Activated T-cell treated with anti-CD3 and anti-CD28 coated beads, Interleukin-2, amount 50 U/mL, for 4 hours (primary cell): ENCODE measurements around the gene PLXNB3. TPM values are rescaled to one million over a fixed set of nuclear protein-coding genes. Genes with fewer than 3 reads are reported as not detected.

ENCODE experiments used
- ATAC-seq, 2 donors: fragments of 200-7000 bp; cut with Tn5 transposase; one replicate each; pipeline ENCODE4 v1.10.0; 2021
- DNase-seq: peaks from one replicate; pipeline ENCODE4 v3.0.0-alpha.2; 2020
- H3K27me3 Mint-ChIP-seq: one replicate; pipeline ENCODE4 v1.8.0; 2021; ENCODE audit warnings: low read depth, mixed read lengths
- H3K36me3 Mint-ChIP-seq: one replicate; pipeline ENCODE4 v1.8.0; 2022; ENCODE audit warnings: mixed read lengths; ENCODE audit not compliant: insufficient read depth
- H3K4me1 Mint-ChIP-seq: one replicate; pipeline ENCODE4 v1.8.0; 2021; ENCODE audit warnings: low read depth, mixed read lengths
- H3K4me3 Mint-ChIP-seq: one replicate; pipeline ENCODE4 v1.8.0; 2021; ENCODE audit warnings: mild to moderate bottlenecking, moderate library complexity, mixed read lengths
- H3K9me3 Mint-ChIP-seq: one replicate; pipeline ENCODE4 v1.8.0; 2021; ENCODE audit warnings: mixed read lengths
- total RNA-seq, 3 donors: library from RNA; stranded (reverse); gene quantifications; one replicate each; pipeline ENCODE4 v1.2.1, GENCODE V29; 2021

Gene PLXNB3
- total RNA-seq, 3 donors from 2014 or later, result 0.40 to 0.66 (median 0.46) TPM

DNA sequence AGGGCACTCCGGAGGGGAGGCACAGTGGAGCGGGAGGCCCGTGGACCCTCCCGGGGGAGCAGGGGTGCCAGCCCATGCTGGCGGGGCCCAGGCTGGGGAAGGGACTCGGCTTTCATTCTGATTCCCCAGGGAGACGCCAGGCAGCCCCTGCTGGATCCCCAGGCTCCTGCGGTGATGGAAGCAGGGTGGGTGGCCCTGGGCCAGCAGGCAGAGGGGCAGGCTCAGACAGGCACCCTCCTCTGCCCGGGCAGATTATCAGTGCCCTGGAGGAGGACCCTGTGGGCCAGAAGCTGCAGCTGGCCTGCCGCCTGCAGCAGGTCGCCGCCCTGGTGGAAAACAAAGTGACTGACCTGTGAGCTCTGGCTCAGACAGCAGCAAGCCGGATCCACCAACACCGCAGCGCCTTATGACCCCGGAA, 14.6 kb downstream of the PLXNB3 start:
- Mint-ChIP-seq H3K4me1 (peaks cover 4% of the 10 kb centered on the region), H3K9me3 (no peaks in the 10 kb centered on the region), H3K27me3 (peaks cover 10% of the 10 kb centered on the region), H3K36me3 (no peaks in the 10 kb centered on the region), H3K4me3 (no peak overlapping the region)
- ATAC-seq, result no peak
- DNase-seq, result no peak

- ATAC-seq (no peak), DNase-seq (no peak)
- Mint-ChIP-seq H3K4me1 (peaks cover 4% of the 10 kb centered on the region), H3K36me3 (no peaks in the 10 kb centered on the region), H3K27me3 (peaks cover 10% of the 10 kb centered on the region), H3K4me3 (no peak overlapping the region), H3K9me3 (no peaks in the 10 kb centered on the region)
These were observed 16.0 kb downstream of the PLXNB3 start for GRCh38 chrX:153779891-153780677.

GRCh38 chrX:153780678-153781427, 16.8 kb downstream of the PLXNB3 start, which contains the start of gene SRPK3:
TSS of gene SRPK3 (plus strand) at chrX:153781041. CDS start at chrX:153781087, 46 bp downstream.
- no peak for DNase-seq
- Mint-ChIP-seq H3K36me3 (no peaks in the 10 kb centered on the region), H3K27me3 (peaks cover 10% of the 10 kb centered on the region), H3K4me3 (no peak within 1 kb of the TSS), H3K9me3 (no peaks in the 10 kb centered on the region), H3K4me1 (peaks cover 4% of the 10 kb centered on the region)
- no peak for ATAC-seq

- ATAC-seq (no peak), DNase-seq (no peak)
- H3K4me3 Mint-ChIP-seq, result no peak overlapping the region
These were observed 17.5 kb downstream of the PLXNB3 start for GRCh38 chrX:153781428-153782047.

GRCh38 chrX:153782313-153782712, 18.3 kb downstream of the PLXNB3 start:
- no peaks in the 10 kb centered on the region for H3K36me3 Mint-ChIP-seq
- H3K4me1 Mint-ChIP-seq, result peaks cover 4% of the 10 kb centered on the region
- DNase-seq (no peak), ATAC-seq (no peak)
- H3K4me3 Mint-ChIP-seq, result no peak overlapping the region
- H3K27me3 Mint-ChIP-seq, result peaks cover 10% of the 10 kb centered on the region
- no peaks in the 10 kb centered on the region for H3K9me3 Mint-ChIP-seq

More at GRCh38 chrX:153781428-153782047, 17.5 kb downstream of the PLXNB3 start:
- H3K9me3 Mint-ChIP-seq, result no peaks in the 10 kb centered on the region
- H3K4me1 Mint-ChIP-seq, result peaks cover 4% of the 10 kb centered on the region
- peaks cover 10% of the 10 kb centered on the region for H3K27me3 Mint-ChIP-seq
- H3K36me3 Mint-ChIP-seq, result no peaks in the 10 kb centered on the region

GRCh38 chrX:153782871-153783270, 18.8 kb downstream of the PLXNB3 start:
- no peak for ATAC-seq

GRCh38 chrX:153783378-153784013, 19.4 kb downstream of the PLXNB3 start:
- Mint-ChIP-seq H3K4me1 (peaks cover 4% of the 10 kb centered on the region), H3K36me3 (peaks cover 1% of the 10 kb centered on the region), H3K27me3 (peaks cover 8% of the 10 kb centered on the region), H3K4me3 (no peak overlapping the region), H3K9me3 (no peaks in the 10 kb centered on the region)
- DNase-seq (no peak), ATAC-seq (no peak)

More at GRCh38 chrX:153782871-153783270, 18.8 kb downstream of the PLXNB3 start:
- H3K27me3 Mint-ChIP-seq, result peaks cover 8% of the 10 kb centered on the region
- DNase-seq, result no peak
- peaks cover 1% of the 10 kb centered on the region for H3K36me3 Mint-ChIP-seq
- no peak overlapping the region for H3K4me3 Mint-ChIP-seq
- H3K9me3 Mint-ChIP-seq, result no peaks in the 10 kb centered on the region
- peaks cover 4% of the 10 kb centered on the region for H3K4me1 Mint-ChIP-seq

- H3K4me1 Mint-ChIP-seq, result peaks cover 4% of the 10 kb centered on the region
- H3K9me3 Mint-ChIP-seq, result no peaks in the 10 kb centered on the region
- peaks cover 1% of the 10 kb centered on the region for H3K36me3 Mint-ChIP-seq
- peaks cover 8% of the 10 kb centered on the region for H3K27me3 Mint-ChIP-seq
- no peak overlapping the region for H3K4me3 Mint-ChIP-seq
- no peak for DNase-seq
- ATAC-seq, result no peak
These were observed 20.4 kb downstream of the PLXNB3 start for GRCh38 chrX:153784325-153784967.

DNA sequence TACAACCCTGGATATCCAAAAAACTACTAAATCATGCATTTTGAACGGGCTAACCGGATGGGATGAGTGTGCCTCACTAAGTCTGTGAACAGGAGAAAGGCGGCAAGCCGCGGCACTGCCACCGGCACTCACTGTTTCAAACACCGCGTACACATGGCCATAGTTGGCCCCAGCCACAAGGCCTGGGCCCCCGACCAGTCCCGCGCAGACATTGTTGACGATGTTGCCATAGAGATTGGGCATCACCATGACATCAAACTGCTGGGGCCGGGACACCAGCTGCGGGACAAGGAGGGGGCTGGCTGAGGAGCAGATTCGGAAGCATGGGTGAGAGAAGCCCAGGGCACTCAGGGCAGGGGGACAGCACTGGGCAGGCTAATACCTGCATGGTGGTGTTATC, 22.6 kb downstream of the PLXNB3 start:
- H3K27me3 Mint-ChIP-seq, result no peaks in the 10 kb centered on the region
- H3K9me3 Mint-ChIP-seq, result no peaks in the 10 kb centered on the region
- DNase-seq (no peak), ATAC-seq (no peak)
- no peak overlapping the region for H3K4me3 Mint-ChIP-seq
- peaks cover 3% of the 10 kb centered on the region for H3K36me3 Mint-ChIP-seq
- no peaks in the 10 kb centered on the region for H3K4me1 Mint-ChIP-seq

GRCh38 chrX:153789654-153790053, 25.6 kb downstream of the PLXNB3 start:
- H3K4me3 Mint-ChIP-seq, result no peak overlapping the region

GRCh38 chrX:153791104-153791852, 27.2 kb downstream of the PLXNB3 start:
- ATAC-seq, result no peak
- no peaks in the 10 kb centered on the region for H3K27me3 Mint-ChIP-seq
- H3K9me3 Mint-ChIP-seq, result no peaks in the 10 kb centered on the region
- peaks cover 19% of the 10 kb centered on the region for H3K4me1 Mint-ChIP-seq
- peaks cover 6% of the 10 kb centered on the region for H3K36me3 Mint-ChIP-seq
- DNase-seq, result no peak
- H3K4me3 Mint-ChIP-seq, result no peak overlapping the region

More at GRCh38 chrX:153789654-153790053, 25.6 kb downstream of the PLXNB3 start:
- ATAC-seq (no peak), DNase-seq (no peak)
- peaks cover 13% of the 10 kb centered on the region for H3K4me1 Mint-ChIP-seq
- peaks cover 3% of the 10 kb centered on the region for H3K36me3 Mint-ChIP-seq
- H3K9me3 Mint-ChIP-seq, result no peaks in the 10 kb centered on the region
- no peaks in the 10 kb centered on the region for H3K27me3 Mint-ChIP-seq

- Mint-ChIP-seq H3K4me1 (peaks cover 20% of the 10 kb centered on the region), H3K9me3 (no peaks in the 10 kb centered on the region), H3K36me3 (peaks cover 7% of the 10 kb centered on the region), H3K4me3 (peak overlapping the region; percentile 96), H3K27me3 (no peaks in the 10 kb centered on the region)
- DNase-seq (no peak), ATAC-seq (no peak)
These were observed 28.3 kb downstream of the PLXNB3 start for GRCh38 chrX:153792368-153792767.

GRCh38 chrX:153793291-153793690, 29.2 kb downstream of the PLXNB3 start:
- H3K9me3 Mint-ChIP-seq, result no peaks in the 10 kb centered on the region
- ATAC-seq (no peak), DNase-seq (no peak)
- H3K27me3 Mint-ChIP-seq, result no peaks in the 10 kb centered on the region
- peak overlapping the region; percentile 96 for H3K4me3 Mint-ChIP-seq
- H3K36me3 Mint-ChIP-seq, result peaks cover 5% of the 10 kb centered on the region
- peaks cover 20% of the 10 kb centered on the region for H3K4me1 Mint-ChIP-seq
